ENCODE data around the gene RPS6KA2.

Gene RPS6KA2

DNA sequence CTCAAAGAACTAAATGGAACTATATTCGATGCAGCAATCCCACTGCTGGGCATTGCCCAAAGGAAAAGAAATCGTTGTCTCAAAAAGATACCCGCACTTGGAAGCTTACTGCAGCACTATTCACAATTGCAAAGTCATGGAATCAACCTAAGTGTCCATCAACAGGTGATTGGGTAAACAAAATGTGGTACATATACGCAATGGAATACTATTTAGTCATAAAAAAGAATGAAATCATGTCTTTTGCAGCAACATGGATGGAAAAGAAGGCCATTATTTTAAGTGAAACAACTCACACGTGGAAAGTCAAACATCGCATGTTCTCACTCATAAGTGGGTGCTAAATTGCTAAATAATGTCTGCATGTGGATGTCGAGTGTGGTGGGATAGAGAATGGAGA lies 173.4 kb downstream of the RPS6KA2 start:
- peaks cover 0 to 17% (median 15%) of the 10 kb centered on the region in 3 donors for H3K36me3 ChIP-seq

DNA sequence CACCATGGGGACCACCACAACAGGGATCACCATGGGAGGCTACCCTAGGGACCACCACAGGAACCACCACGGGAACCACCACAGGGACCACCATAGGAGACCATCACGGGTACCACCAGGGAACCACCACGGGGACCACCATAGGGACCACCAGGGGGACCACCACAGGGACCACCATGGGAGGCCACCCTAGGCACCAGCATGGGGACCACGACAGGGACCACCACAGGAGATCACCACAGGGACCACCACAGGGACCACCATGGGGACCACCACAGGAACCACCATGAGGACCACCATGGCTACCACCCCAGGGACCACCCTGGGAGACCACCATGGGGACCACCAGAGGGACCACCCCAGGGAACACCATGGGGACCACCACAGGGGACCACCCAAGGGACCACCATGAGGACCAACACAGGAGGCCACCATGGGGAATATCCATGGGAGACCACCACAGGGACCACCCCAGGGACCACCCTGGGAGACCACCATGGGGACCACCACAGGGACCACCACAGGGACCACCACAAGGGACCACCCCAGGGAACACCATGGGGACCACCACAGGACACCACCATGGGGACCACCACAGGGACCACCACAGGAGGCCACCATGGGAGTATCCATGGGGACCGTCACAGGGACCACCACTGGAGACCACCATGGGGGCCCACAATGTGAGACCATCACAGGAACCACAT lies 176.7 kb downstream of the RPS6KA2 start:
- intact Hi-C loops (cut with DNase I; ENCODE audit: low total_unique reads), result no loop called here
- H3K4me3 ChIP-seq, result no peak overlapping the region
- no peak for DNase-seq
- peaks cover 0 to 3% (median 0%) of the 10 kb centered on the region in 3 donors for H3K9me3 ChIP-seq
- H3K4me1 ChIP-seq, result no peaks in the 10 kb centered on the region
- no peaks in the 10 kb centered on the region for H3K27me3 ChIP-seq
- TF ChIP-seq, protein P1, sequence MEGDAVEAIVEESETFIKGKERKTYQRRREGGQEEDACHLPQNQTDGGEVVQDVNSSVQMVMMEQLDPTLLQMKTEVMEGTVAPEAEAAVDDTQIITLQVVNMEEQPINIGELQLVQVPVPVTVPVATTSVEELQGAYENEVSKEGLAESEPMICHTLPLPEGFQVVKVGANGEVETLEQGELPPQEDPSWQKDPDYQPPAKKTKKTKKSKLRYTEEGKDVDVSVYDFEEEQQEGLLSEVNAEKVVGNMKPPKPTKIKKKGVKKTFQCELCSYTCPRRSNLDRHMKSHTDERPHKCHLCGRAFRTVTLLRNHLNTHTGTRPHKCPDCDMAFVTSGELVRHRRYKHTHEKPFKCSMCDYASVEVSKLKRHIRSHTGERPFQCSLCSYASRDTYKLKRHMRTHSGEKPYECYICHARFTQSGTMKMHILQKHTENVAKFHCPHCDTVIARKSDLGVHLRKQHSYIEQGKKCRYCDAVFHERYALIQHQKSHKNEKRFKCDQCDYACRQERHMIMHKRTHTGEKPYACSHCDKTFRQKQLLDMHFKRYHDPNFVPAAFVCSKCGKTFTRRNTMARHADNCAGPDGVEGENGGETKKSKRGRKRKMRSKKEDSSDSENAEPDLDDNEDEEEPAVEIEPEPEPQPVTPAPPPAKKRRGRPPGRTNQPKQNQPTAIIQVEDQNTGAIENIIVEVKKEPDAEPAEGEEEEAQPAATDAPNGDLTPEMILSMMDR (IDR thresholded peaks at IDR 0.05), result no peak
- H3K36me3 ChIP-seq, result peaks cover 0 to 42% (median 22%) of the 10 kb centered on the region in 3 donors
- no peak overlapping the region for H3K27ac ChIP-seq

More for the DNA sequence above, 173.4 kb downstream of the RPS6KA2 start:
- TF ChIP-seq, protein P1 (IDR thresholded peaks at IDR 0.05), result no peak
- peaks cover 0 to 3% (median 0%) of the 10 kb centered on the region in 3 donors for H3K9me3 ChIP-seq
- H3K4me3 ChIP-seq, result no peak overlapping the region
- intact Hi-C loops (cut with DNase I; ENCODE audit: low total_unique reads), result no loop called here
- no peak overlapping the region for H3K27ac ChIP-seq
- H3K27me3 ChIP-seq, result no peaks in the 10 kb centered on the region
- peaks cover 0 to 2% (median 0%) of the 10 kb centered on the region in 4 donors for H3K4me1 ChIP-seq
- no peak for DNase-seq

DNA sequence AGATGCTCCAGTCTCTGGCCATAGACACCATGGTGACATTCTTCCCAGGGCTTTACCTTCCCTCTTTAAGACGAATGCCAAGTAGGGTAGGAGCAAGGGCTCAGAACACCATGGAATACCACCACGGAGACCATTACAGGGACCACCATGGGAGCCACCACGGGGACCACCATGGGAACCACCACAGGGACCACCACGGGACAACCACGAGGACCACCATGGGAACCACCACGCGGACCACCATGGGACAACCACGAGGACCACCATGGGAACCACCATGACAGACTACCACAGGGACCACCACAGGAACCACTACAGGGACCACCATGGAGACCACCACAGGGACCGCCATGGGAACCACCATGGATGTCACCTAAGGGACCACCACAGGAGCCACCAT lies 177.4 kb downstream of the RPS6KA2 start:
- Histone ChIP-seq H3K27me3 (no peaks in the 10 kb centered on the region), H3K4me3 (no peak overlapping the region), H3K4me1 (no peaks in the 10 kb centered on the region), H3K27ac (no peak overlapping the region), H3K9me3 (peaks cover 0 to 3% (median 0%) of the 10 kb centered on the region in 3 donors), H3K36me3 (peaks cover 0 to 44% (median 22%) of the 10 kb centered on the region in 3 donors)
- intact Hi-C loops (cut with DNase I; ENCODE audit: low total_unique reads), result no loop called here
- TF ChIP-seq, protein P1 (IDR thresholded peaks at IDR 0.05), result no peak
- no peak for DNase-seq

DNA sequence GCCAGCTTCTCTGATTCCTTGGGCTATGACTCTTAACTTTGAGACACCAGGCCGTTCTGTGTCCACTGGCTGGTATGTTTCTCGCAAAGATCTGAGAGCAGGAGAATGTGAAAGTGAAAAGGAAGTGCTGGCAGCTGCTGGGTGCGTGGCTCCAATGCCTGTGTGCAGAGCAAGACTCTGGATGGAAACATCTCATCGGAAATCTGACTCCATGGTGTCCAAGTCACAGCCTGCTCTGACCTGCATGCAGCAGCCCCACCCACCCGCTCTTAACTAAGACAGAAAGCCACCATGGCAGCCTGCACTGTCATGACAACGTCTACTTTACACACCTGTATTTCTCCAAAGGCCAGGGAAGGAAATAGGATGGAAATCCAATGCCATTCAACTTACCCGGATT lies 178.0 kb downstream of the RPS6KA2 start:
- no peak overlapping the region for H3K4me3 ChIP-seq
- H3K9me3 ChIP-seq, result peaks cover 0 to 3% (median 0%) of the 10 kb centered on the region in 3 donors
- H3K4me1 ChIP-seq, result no peaks in the 10 kb centered on the region
- no peak for DNase-seq
- TF ChIP-seq, protein P1 (IDR thresholded peaks at IDR 0.05), result no peak
- peaks cover 0 to 49% (median 22%) of the 10 kb centered on the region in 3 donors for H3K36me3 ChIP-seq
- H3K27ac ChIP-seq, result no peak overlapping the region
- intact Hi-C loops (cut with DNase I; ENCODE audit: low total_unique reads), result no loop called here
- no peaks in the 10 kb centered on the region for H3K27me3 ChIP-seq

DNA sequence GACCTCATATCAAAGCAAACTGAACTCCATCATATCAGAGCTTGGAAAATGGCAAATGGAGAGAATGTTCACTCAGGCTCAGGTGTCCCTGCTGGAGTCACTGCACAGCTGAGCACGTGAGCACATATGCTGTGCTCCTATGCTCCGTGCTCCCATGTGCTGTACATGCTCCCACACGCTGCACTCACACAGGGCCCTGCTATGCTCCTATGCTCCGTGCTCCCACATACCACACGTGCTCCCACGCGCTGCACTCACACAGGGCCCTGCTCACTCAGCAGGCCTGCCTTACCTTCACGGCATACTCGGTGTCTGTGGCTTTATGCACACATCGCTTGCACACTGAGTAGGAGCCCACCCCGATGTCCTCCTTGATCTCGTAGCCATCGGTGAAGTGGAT lies 178.6 kb downstream of the RPS6KA2 start:
- Histone ChIP-seq H3K4me1 (no peaks in the 10 kb centered on the region), H3K4me3 (no peak overlapping the region), H3K27ac (no peak overlapping the region), H3K9me3 (no peaks in the 10 kb centered on the region), H3K27me3 (no peaks in the 10 kb centered on the region), H3K36me3 (peaks cover 0 to 49% (median 22%) of the 10 kb centered on the region in 3 donors)
- DNase-seq, result no peak
- intact Hi-C loops (cut with DNase I; ENCODE audit: low total_unique reads), result no loop called here
- TF ChIP-seq, protein P1 (IDR thresholded peaks at IDR 0.05), result no peak
